ENCODE measurements around the gene RNASE8. TPM values are rescaled to one million over a fixed set of nuclear protein-coding genes. Genes with fewer than 3 reads are reported as not detected.

Gene RNASE8
- total and polyA plus RNA-seq, 2 of the 4 experiments (the other 2 are of a cell fraction) = not detected

GRCh38 chr14:21033133-21033698 is 24.4 kb upstream of the RNASE8 start:
- Histone ChIP-seq H3K27me3 (ENCODE audit: control insufficient read depth, insufficient read depth, low read length) (peaks cover 61% of the 10 kb centered on the region), H3K23ac (ENCODE audit: low read depth, low read length) (no peak overlapping the region), H2AFZ (replicated peaks; ENCODE audit: low read length, poor library complexity) (no peak overlapping the region), H2AK5ac (ENCODE audit: low read depth, low read length) (no peak overlapping the region), H3K9me3 (ENCODE audit: control insufficient read depth, insufficient read depth, low read length) (no peaks in the 10 kb centered on the region), H3K4me2 (ENCODE audit: low read depth, low read length) (no peak overlapping the region), H4K8ac (ENCODE audit: low read depth in 2 of 2, low read length in 2 of 2) (no peak overlapping the region), H3K27ac (ENCODE audit: insufficient read depth, low read length) (no peak overlapping the region), H3K56ac (ENCODE audit: extremely low read depth, insufficient read depth, low read length) (no peak overlapping the region), H3K36me3 (ENCODE audit: control insufficient read depth, insufficient read depth, low read length) (no peaks in the 10 kb centered on the region), H3K79me1 (ENCODE audit: low read depth in 1 of 2, low read length in 2 of 2) (no peaks in the 10 kb centered on the region), H4K20me1 (ENCODE audit: insufficient read depth, low read length) (no peaks in the 10 kb centered on the region), H2BK5ac (ENCODE audit: low read depth, low read length, poor library complexity, severe bottlenecking) (no peak overlapping the region), H4K5ac (ENCODE audit: low read depth, low read length) (no peak overlapping the region), H4K91ac (ENCODE audit: insufficient read depth, low read depth, low read length) (no peak overlapping the region), H3K18ac (ENCODE audit: low read depth, low read length) (no peak overlapping the region), H3K4ac (ENCODE audit: low read depth, low read length) (no peak overlapping the region), H2AK9ac (replicated peaks; ENCODE audit: low read depth, low read length, poor library complexity) (no peak overlapping the region), H2BK20ac (ENCODE audit: low read depth, low read length) (no peak overlapping the region), H2BK120ac (ENCODE audit: low read depth, low read length) (no peak overlapping the region), H3K9ac (ENCODE audit: low read depth, low read length) (no peak overlapping the region), H3K4me3 (ENCODE audit: insufficient read depth, low read depth, low read length) (no peak overlapping the region), H3K14ac (replicated peaks; ENCODE audit: low read depth, low read length) (no peak overlapping the region), H3K9me1 (ENCODE audit: insufficient read depth, low read length) (no peaks in the 10 kb centered on the region), H3K4me1 (ENCODE audit: control insufficient read depth, insufficient read depth, low read length) (no peaks in the 10 kb centered on the region), H2BK15ac (ENCODE audit: low read depth, low read length) (no peak overlapping the region)
- in situ Hi-C loops (cut with MboI; ENCODE audit: low sequenced_read_pairs) = no loop called here
- TF ChIP-seq CTCF (conservative IDR thresholded peaks at IDR 0.05; ENCODE audit: low read depth, low read length) = no peak
- no peak for TF ChIP-seq CHD1 (IDR thresholded peaks at IDR 0.05; ENCODE audit: low read depth, low read length)
- no peak for TF ChIP-seq MAZ (IDR thresholded peaks at IDR 0.05; ENCODE audit: borderline replicate concordance, low read depth, low read length)
- no peak for TF ChIP-seq RAD21 (IDR thresholded peaks at IDR 0.05; ENCODE audit: low read length)
- TF ChIP-seq RCOR1 (IDR thresholded peaks at IDR 0.05; ENCODE audit: insufficient replicate concordance, low read length) = no peak
- TF ChIP-seq RFX5 (IDR thresholded peaks at IDR 0.05; ENCODE audit: low read depth, low read length) = no peak
- TF ChIP-seq MXI1 (IDR thresholded peaks at IDR 0.05; ENCODE audit: borderline replicate concordance, low read depth, low read length) = no peak
- TF ChIP-seq BHLHE40 (IDR thresholded peaks at IDR 0.05; ENCODE audit: low read depth, low read length) = no peak
- no peak for TF ChIP-seq ELK1 (IDR thresholded peaks at IDR 0.05; ENCODE audit: borderline replicate concordance, low read depth, low read length)
- TF ChIP-seq FOS (IDR thresholded peaks at IDR 0.05; ENCODE audit: low read depth, low read length) = no peak
- TF ChIP-seq CEBPB (IDR thresholded peaks at IDR 0.05; ENCODE audit: low read depth, low read length) = no peak
- no peak for TF ChIP-seq SMC3 (IDR thresholded peaks at IDR 0.05; ENCODE audit: low read depth, low read length)
- TF ChIP-seq USF2 (IDR thresholded peaks at IDR 0.05; ENCODE audit: low read depth, low read length) = no peak
- TF ChIP-seq NFE2L2 (IDR thresholded peaks at IDR 0.05; ENCODE audit: low read depth, low read length) = no peak
- no peak for TF ChIP-seq POLR2A (IDR thresholded peaks at IDR 0.05; ENCODE audit: low read depth, low read length)
- no peak for TF ChIP-seq MAFK (IDR thresholded peaks at IDR 0.05; ENCODE audit: low read depth, low read length)
- DNase-seq (no peak), ATAC-seq (ENCODE audit: low read depth) (no peak)
- 53% methylated on average over 2 of the region's 4 CpGs; no CpG with 5 or more reads in 1 of the 2 experiments for WGBS, 2 experiments (ENCODE audit: extremely low coverage in 2 of 2, insufficient read length in 1 of 2)
- BruUV-seq (replicated peaks) = no TSS peak
- ChIA-PET CTCF (interaction anchor here (3.8 kb wide), 1 partner anchor 19 kb away, joined by 11 read pairs; no protein-coding TSS in a partner anchor), POLR2A (ENCODE audit: unreplicated experiment) (no interaction called here)
- dilution Hi-C loops (cut with HindIII; ENCODE audit: low sequenced_read_pairs, unreplicated experiment) = no loop called here
- intact Hi-C loops (cut with micrococcal nuclease) = no loop called here
